Dermis microvascular lymphatic vessel endothelial cell (primary cell): ENCODE measurements around the gene GZF1. TPM values are rescaled to one million over a fixed set of nuclear protein-coding genes. Genes with fewer than 3 reads are reported as not detected.

Experiments
- DNase-seq, 2 donors: peaks; one replicate each; pipeline versions ENCODE4 v3.0.0 to v3.0.0-alpha.2; 2010; ENCODE audit warnings: low read depth in 2 of 2
- total RNA-seq: library from RNA; depleted of rRNA; stranded (reverse); fragments of >200 nt; gene quantifications from 2 replicates; pipeline ENCODE4 v1.2.1, GENCODE V29; 2014

The GZF1 gene
- total RNA-seq, 1 donor from 2014 or later: 14.6 TPM

GRCh38 chr20:23369072-23369823 lies 7.3 kb downstream of the GZF1 start:
- DNase-seq: no peak

GRCh38 chr20:23370274-23370673 lies 8.3 kb downstream of the GZF1 start:
- no peak for DNase-seq

- no peak for DNase-seq
Measured at GRCh38 chr20:23370873-23371272, 8.9 kb downstream of the GZF1 start.

- no peak for DNase-seq
Measured at GRCh38 chr20:23371496-23371895, 9.5 kb downstream of the GZF1 start.

GRCh38 chr20:23374441-23374840 lies 12.5 kb downstream of the GZF1 start:
- peak; percentile 76 to 85 for DNase-seq

GRCh38 chr20:23375827-23376226 lies 13.8 kb downstream of the GZF1 start:
- no peak for DNase-seq

- DNase-seq: no peak
Measured at GRCh38 chr20:23379772-23380171, 17.8 kb downstream of the GZF1 start.

GRCh38 chr20:23381876-23382275 lies 19.9 kb downstream of the GZF1 start:
- no peak for DNase-seq

GRCh38 chr20:23386304-23387117 lies 24.5 kb downstream of the GZF1 start:
- peak in 1 of 2 donors; percentile 46 for DNase-seq

GRCh38 chr20:23387118-23387443 lies 25.1 kb downstream of the GZF1 start:
- no peak for DNase-seq

GRCh38 chr20:23390091-23390774 lies 28.3 kb downstream of the GZF1 start:
- no peak for DNase-seq

GRCh38 chr20:23391707-23392310 lies 29.8 kb downstream of the GZF1 start:
- no peak for DNase-seq

GRCh38 chr20:23393996-23394775 lies 32.2 kb downstream of the GZF1 start:
- DNase-seq: no peak

- peak; percentile 6 to 46 for DNase-seq
Measured at GRCh38 chr20:23396950-23397627, 35.1 kb downstream of the GZF1 start.

- peak; percentile 50 to 85 for DNase-seq
Measured at GRCh38 chr20:23397961-23398360, 36.0 kb downstream of the GZF1 start.

- DNase-seq: no peak
Measured at GRCh38 chr20:23399568-23400241, 37.7 kb downstream of the GZF1 start.

- no peak for DNase-seq
Measured at GRCh38 chr20:23401051-23401450, 39.1 kb downstream of the GZF1 start.

GRCh38 chr20:23403751-23404150 lies 41.8 kb downstream of the GZF1 start:
- DNase-seq: no peak

- DNase-seq: no peak
Measured at GRCh38 chr20:23404196-23404595, 42.2 kb downstream of the GZF1 start.

- DNase-seq: no peak
Measured at GRCh38 chr20:23406880-23407279, 44.9 kb downstream of the GZF1 start.
